ENCODE results near the gene GDAP1L1.
"Not testable (repeated sequence)": the region's sequence is repeated elsewhere in the genome, so short reads cannot be mapped to it uniquely, and the experiment has no call there.

GDAP1L1 gene

DNA sequence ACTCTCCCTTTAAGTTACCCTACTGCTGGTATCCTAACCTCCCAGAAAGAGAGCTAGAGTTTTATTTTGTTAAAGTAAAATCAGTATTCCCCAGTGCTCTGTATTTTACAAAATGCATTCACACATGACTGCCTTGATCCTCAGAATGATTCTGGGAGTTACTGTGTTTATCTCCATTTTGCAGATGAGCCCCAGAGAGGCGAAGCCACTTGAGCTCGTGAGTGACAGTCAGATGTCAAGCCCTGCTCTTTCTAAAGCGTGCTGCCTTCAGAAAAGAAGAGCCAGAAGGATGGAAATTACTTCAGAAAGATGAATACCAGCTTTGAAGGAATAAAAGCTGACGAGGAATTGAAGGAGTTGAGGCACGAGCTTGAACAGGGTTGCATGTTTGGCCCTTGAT is 22.5 kb upstream of the GDAP1L1 start:
- H3K4me3 ChIP-seq (replicated peaks; ENCODE audit: low read depth, low read length) = no peak overlapping the region
- no peak for DNase-seq (ENCODE audit: extremely low read depth, low read depth)
- TF ChIP-seq, protein P1, sequence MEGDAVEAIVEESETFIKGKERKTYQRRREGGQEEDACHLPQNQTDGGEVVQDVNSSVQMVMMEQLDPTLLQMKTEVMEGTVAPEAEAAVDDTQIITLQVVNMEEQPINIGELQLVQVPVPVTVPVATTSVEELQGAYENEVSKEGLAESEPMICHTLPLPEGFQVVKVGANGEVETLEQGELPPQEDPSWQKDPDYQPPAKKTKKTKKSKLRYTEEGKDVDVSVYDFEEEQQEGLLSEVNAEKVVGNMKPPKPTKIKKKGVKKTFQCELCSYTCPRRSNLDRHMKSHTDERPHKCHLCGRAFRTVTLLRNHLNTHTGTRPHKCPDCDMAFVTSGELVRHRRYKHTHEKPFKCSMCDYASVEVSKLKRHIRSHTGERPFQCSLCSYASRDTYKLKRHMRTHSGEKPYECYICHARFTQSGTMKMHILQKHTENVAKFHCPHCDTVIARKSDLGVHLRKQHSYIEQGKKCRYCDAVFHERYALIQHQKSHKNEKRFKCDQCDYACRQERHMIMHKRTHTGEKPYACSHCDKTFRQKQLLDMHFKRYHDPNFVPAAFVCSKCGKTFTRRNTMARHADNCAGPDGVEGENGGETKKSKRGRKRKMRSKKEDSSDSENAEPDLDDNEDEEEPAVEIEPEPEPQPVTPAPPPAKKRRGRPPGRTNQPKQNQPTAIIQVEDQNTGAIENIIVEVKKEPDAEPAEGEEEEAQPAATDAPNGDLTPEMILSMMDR (IDR thresholded peaks at IDR 0.05; ENCODE audit: low read depth, low read length, missing control alignments) = no peak

DNA sequence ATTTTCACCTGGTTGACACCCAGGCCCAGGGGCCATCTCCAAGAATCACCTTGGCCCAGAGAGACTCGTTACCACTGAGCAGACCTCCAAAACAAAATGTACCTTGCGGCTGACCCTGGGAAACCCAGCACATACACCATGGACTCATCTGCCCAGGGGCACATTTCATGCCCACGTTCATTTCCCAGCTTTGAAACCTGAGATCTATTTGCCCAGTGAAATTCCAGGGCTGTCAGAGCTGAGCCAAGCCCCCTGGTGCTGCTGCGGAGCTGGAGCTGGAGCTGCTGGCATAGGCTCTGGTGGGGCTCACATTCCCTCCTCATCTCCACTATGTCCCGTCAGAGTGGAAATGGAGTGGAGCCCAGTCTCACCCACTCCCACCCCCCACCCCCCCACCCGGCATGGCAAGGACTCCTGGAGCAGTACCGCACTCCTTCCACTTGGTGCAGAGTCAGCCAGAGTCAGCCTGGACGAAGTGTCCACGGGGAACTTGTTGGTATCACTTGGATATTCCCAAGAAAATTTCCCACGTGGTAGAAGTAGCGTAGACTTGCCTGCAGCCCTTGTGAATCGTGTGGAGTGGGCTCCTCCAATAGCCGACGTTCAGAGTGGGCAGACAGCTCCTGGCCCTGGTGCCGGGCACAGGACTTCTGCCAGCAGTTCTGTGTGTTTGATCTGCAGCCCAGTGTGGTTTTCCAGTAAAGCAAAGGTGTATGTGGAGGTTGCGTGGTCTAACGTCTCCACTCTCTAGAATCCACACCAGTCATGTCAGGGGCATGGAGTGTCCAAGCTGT is 18.4 kb upstream of the GDAP1L1 start:
- no peak overlapping the region for H3K4me3 ChIP-seq (replicated peaks; ENCODE audit: low read depth, low read length)
- DNase-seq (ENCODE audit: extremely low read depth, low read depth) = no peak
- TF ChIP-seq, protein P1 (IDR thresholded peaks at IDR 0.05; ENCODE audit: low read depth, low read length, missing control alignments) = no peak

DNA sequence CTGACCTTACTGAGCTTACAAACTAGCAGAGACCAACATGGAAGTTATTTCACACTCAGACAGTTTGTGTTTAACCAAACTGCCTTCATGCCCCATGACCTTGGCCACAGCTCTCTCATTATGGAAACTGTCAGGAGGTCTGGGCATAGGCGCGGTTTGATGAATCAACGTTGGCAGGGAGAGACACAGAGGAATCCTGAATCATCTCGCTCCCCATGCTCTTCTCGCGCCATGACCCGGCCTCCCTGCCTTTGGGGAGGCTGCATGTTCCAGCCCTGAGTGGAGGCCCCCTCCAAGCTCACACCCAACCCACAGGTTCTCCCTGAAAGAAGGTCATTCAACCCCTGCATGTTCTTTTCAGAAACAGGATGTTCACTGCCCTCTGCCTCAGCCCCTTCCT is 15.9 kb upstream of the GDAP1L1 start:
- DNase-seq (ENCODE audit: extremely low read depth, low read depth) = no peak
- TF ChIP-seq, protein P1 (IDR thresholded peaks at IDR 0.05; ENCODE audit: low read depth, low read length, missing control alignments) = no peak
- no peak overlapping the region for H3K4me3 ChIP-seq (replicated peaks; ENCODE audit: low read depth, low read length)

DNA sequence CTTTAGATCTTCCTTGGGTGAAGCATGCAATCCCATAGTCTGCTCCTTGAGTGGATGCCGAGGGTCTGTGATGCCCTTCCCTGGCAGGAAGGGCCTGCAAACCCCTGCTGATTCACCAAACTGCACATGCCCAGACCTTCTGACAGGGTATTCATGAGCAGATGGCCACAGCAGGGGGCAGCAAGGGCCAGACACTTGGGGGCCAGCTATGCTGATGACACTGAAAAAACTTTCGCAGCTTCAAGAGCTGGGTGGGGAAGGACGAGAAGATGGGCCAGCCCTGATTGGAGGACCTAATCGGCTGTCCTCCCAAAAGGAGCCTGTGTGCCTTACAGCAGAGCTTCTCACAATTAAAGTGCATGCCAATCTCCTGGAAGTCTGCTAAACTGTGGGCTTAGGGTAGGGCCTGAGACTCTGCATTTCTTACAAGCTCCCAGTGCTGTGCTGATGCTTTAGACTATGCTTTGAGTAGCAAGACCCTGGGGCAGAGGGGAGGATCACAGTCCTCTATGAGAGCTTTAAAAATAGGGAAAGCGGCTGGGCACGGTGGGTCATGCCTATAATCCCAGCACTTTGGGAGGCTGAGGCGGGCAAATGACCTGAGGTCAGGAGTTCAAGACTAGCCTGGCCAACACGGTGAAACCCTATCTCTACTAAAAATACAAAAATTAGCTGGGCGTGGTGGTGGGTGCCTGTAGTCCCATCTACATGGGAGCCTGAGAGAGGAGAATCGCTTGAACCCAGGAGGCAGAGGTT is 15.2 kb upstream of the GDAP1L1 start:
- TF ChIP-seq, protein P1 (IDR thresholded peaks at IDR 0.05; ENCODE audit: low read depth, low read length, missing control alignments) = no peak
- no peak for DNase-seq (ENCODE audit: extremely low read depth, low read depth)
- H3K4me3 ChIP-seq (replicated peaks; ENCODE audit: low read depth, low read length) = no peak overlapping the region

DNA sequence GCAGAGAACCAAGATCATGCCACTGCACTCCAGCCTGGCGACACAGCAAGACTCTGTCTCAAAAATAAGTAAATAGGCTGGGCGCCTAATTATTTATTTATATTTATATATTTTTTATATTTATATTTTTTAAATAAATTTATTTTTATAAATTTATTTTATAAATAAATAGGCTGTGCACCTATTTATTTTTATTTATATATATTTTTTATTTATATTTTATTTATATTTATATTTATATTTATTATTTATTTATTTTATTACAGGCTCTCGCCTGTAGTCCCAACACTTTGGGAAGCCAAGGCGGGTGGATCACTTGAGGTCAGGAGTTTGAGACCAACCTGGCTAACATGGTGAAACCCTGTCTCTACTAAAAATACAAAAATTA is 14.6 kb upstream of the GDAP1L1 start:
- DNase-seq (ENCODE audit: extremely low read depth, low read depth); H3K4me3 ChIP-seq (replicated peaks; ENCODE audit: low read depth, low read length): not testable (repeated sequence)

DNA sequence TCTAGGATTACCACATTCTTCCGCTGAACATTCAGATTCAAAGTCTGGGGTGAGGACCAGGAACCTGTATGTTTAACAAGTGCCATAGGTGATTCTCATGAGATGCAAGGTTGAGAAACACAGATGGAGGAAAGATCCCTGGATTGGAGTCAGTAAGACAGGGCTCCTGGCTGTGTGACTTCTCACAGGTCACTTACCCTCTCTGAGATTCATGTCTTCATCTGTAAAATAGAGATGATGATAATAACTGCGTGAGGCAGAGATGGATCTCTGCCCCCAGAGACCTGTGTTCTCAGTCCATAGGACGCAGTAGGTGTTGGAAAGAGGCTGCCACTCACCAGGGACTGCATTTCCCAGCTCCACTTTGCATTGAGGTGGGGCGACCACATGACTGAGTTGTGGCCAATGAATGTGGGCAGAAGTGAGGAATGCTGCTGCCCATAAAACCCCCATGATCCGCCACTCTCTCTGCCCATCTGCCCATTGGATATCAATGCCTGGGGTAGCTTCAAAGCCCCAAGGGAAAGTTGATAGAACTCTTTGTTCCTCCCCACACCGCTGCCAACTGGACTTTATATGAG is 13.6 kb upstream of the GDAP1L1 start:
- TF ChIP-seq, protein P1 (IDR thresholded peaks at IDR 0.05; ENCODE audit: low read depth, low read length, missing control alignments) = no peak
- DNase-seq (ENCODE audit: extremely low read depth, low read depth) = no peak

More for the DNA sequence above, 13.6 kb upstream of the GDAP1L1 start:
- H3K4me3 ChIP-seq (replicated peaks; ENCODE audit: low read depth, low read length) = no peak overlapping the region
